HG03066 (cell line): ENCODE data around the gene CCDC9B.

Source experiments
- ATAC-seq: cut with Tn5 transposase; IDR thresholded peaks from one replicate; pipeline ENCODE4 v1.9.1; 2021; ENCODE audit warnings: low read depth; ENCODE audit not compliant: unreplicated experiment

CCDC9B gene

DNA sequence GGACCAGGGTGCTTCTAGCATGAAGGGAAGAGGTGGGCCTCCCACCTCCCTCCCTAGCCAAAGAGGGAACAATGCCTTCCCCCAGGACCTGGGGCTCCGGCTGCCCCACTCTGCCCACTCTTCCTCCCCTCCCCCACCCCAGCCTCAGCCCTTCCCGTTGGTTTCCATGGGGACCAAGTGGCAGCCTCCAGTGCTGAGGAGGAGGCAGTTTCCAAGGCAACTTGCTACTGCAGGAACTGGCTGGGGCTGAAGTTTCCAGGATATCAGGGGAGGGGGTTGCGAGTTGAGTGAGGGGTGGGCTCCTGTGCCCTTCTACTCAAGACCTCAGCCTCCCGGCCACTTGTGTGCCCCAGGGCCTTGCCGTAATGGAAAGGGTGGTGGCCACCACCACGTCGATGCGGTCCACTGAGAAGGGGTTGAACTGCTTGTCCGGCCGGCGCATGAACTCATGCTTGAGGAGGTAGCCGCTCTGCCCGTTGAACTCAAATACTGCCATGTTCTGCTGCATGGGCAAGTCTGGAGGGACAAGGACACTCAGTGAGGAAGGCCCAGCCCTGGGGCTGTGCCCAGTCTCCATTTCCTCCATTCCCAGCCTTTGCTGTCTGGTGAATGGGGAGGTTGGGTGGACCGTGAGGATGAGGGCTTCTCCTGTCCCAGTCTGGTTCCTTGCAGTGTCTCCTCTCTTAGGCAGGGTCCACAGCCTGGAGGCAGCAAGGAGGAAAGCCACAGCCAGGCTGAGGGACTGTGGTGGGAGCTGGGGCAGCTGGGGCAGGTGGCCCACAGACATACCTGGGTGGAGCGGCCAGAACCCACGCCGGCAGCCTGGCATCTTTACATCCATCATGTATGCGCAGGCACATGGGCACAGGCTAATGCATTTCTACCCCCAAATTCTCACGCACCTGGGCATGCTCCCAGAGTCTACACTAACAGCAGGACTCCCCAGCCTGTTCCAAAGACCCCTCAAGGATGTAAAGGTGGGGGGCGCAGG lies 46.5 kb downstream of the CCDC9B start:
- no peak for ATAC-seq

DNA sequence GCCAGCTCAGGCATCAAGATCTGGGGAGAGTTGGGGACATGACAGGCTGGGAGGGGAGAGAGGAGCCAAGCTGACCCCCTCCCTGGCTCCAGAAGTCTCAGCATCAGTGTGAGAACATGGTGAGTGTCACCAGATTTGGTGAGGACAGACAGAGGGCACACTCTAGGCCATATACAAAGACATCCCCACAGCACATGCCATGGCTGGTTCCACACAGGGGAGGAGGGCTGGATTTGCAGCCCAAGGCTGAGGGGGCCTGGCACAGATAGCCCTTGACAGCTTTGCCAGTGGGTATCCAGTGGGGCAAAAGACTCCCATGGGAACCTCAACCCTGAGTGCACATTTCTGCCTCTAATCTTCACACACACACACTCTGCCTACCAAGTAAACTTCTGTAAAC lies 47.7 kb downstream of the CCDC9B start:
- no peak for ATAC-seq

DNA sequence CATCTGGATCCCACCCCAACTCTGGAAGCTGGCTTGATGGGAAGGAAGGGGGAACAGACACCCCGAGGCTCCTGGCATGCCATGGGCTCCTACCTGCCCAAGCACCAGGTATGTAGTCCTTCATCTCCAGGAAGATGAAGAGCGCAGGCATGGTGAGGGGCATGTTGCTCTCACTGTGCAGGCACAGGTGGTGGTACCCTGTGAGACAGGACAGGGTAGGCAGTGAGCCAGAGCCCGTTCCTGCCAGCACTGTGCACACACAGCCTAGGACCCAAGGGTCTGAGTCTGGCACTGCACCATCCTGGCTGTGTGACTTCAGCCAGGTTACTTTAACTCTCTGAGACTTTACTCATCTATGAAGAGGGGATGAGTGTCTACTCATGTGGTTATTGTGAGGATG lies 48.5 kb downstream of the CCDC9B start:
- ATAC-seq, result no peak

GRCh38 chr15:40290918-40291574 lies 49.7 kb downstream of the CCDC9B start:
- ATAC-seq, result no peak

DNA sequence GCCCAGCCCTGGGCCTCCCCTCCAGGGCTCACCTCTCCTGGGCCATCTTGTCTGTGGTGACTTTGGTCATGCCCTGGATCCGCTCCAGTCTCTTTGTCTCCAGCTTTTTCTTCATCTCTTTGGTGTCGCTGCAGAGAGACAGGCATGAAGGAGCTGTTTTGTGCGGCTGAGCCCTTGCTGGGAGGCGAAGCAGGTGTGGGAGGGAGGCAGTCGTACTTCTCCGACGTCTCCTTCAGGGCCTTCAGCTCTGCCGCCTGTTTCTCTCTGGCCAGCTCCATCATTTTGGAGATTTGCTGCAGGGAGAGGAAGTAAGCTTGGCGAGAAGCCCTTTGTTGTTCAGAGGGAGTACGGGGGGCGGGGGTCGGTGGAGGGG lies 50.2 kb downstream of the CCDC9B start:
- ATAC-seq, result no peak

- no peak for ATAC-seq
These were observed 51.5 kb downstream of the CCDC9B start for GRCh38 chr15:40289140-40289775.

- no peak for ATAC-seq
These were observed 52.8 kb downstream of the CCDC9B start for GRCh38 chr15:40287968-40288367.

- ATAC-seq, result no peak
These were observed 53.2 kb downstream of the CCDC9B start for GRCh38 chr15:40287505-40287904.

- no peak for ATAC-seq
These were observed 53.9 kb downstream of the CCDC9B start for GRCh38 chr15:40286794-40287193.

DNA sequence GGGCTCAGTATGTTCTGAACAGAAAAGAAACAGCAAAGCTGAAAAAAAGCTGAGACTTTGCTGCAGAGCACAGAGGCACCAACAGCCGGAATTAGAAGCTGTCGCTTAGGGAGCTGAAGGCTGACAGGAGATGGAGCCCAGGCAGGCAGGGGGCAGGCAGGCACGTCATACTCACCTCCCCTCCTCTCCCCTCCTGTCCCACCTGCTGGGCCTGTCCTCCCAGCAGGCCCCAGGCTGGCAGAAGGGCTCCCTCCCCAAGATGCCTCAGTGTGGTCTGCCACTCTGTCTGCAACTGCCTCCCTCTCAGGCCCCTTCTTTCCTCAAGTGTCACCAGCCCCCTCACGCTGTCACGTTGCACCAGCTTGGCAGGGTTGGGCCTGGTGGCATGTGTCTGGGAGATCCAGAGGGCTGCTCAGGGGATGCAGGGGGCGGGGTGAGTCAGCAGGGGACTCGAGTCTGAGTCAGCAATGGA lies 54.6 kb downstream of the CCDC9B start:
- no peak for ATAC-seq

DNA sequence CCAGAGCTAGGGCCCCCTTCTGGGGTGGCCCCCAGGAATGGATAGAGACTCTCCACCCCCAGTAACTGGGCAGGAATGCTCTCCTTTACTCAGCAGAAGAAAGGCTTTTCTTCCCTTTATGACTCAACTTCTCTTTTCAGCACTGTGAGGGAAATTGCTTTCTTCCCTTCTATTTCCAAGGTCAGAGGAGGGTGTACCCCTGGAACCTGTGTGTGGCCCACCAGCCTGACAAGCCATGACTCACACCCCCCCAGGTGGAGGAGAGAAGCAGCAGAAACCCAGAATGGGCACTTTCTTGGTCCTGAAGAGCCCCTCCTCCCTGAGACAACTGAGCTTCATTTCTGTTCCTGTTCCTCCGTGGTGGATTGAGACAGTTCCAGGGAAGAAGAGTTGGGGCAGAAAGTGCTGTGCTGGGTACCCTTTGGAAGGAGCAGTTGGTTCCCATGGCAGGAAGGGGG lies 55.2 kb downstream of the CCDC9B start:
- ATAC-seq, result no peak

GRCh38 chr15:40285151-40285550 lies 55.6 kb downstream of the CCDC9B start:
- no peak for ATAC-seq

DNA sequence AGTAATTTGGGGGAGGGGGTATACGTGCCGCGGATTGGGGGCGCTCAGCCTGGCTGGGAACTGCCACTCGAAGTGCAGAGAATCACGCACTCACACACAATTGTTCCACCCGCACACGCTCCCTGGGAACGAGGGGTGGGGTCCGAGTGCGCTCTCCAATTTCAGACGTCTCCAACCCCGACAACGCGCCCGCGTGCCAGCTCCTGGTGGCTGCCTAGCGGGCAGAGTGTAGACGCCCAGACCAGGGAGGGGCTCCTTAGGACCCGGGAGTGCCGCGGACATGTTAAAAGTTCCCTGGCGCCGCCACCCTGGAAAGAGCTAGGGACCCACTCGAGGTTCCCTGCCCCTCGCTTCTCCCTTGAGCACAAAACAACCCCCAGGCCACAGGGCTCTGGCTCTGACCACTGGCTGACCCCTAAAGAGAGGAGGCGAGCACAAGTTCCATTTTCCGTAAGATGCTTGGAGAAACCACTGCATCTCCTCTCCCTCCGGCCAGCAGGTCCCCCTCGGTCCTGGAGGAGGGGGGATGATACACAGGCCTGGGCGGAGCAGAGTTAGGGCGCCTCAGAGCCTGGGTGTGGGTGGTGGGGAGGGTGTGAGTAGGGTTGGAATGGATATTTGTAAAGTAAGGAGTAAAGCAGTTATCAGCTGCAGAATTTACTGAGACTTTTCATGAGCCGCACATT lies 57.0 kb downstream of the CCDC9B start:
- ATAC-seq, result no peak

DNA sequence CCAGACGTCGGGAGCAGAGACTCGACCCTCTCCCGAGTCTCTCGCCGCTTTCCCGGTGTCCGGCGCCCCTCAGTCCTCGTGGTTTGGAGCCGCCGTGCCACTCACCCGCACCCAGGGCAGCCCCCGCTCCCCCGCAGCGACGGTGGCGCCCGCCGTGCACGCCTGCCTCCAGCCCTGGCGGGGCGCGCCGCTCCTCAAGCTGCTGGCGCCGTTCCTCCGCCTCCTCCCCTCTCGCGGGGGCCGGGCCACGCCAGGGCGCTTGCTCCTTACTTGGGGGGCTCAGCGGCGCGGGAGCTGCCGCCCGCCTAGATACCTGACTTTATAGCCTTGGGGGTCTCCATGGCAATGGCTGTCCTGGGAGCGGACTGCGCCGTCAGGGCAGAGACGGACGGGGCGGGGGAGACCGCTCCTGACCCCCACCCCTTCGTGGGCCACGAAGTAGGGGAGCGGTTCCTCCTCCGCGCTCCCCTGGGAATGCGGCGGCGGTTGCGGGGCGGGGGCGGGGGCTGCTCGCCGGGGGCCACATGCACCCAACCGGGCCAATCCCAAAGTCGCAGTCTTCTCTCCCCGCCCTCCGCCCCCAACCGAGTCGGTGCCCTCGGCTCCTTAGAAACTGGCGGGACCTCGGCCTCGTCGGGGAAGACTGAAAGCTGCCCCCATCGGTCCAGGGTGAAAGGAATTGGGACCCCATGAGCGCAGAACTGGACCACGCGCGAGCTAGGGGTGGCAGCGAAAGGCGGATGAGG lies 57.7 kb downstream of the CCDC9B start, which contains the start of gene ANKRD63:
Gene ANKRD63, minus strand, starts transcription at position 196 of the 746 bp plus-strand sequence. CDS start 478 bp downstream, outside the sequence.
- ATAC-seq, result no peak

DNA sequence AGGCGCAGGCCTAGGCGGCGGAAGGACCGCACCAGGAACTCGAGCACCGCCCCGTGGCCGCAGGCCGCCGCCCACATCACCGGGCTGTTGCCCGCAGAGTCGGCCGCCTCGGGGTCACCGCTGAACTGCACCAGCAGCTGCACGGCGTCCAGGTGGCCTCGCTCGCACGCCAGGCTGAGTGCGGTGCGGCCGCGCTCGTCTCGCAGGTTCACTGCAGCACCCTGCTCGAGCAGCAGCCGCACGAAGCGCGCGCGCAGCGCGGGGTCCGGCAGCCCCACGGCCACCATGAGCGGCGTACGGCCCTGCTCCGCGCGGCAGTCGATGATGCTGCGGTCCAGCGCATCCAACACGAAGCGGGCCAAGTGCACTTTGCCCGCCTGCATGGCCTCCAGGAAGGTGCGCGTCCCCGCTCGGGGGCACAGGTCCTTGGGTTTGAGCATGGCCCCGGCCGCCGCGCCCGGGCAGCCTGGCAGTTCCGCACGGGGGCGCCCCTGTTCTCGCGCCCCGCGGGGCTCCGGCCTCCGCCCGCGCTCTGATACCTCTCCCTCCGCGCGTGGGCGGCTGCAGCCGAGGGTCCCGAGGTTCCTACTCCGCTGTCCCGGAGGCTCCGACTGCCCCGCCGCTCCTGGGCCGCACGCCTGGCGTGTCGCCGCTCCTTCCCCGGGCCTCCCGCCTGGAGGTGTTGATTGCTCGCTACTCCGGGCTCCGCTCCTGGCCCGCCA lies 58.4 kb downstream of the CCDC9B start:
- ATAC-seq, result no peak

DNA sequence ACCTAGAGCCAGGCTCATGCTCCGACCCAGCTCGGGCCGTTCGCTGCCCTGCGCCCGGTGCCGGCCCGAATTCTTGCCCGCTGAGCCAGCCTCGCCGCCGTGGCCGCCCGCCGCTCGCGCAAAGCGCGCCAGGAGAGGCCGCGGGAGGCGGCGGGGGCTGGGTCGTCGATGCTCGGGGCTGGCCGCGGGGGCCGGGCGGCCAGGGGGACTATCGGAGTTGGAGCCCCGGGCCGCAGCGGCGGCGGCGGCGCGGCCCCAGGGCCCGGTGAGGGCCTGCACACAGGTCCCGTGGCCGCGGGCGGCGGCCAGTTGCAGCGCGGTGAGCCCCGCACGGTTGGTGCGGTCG lies 59.0 kb downstream of the CCDC9B start:
- ATAC-seq, result no peak
